ENCODE measurements around the gene TRMT112.

DNA sequence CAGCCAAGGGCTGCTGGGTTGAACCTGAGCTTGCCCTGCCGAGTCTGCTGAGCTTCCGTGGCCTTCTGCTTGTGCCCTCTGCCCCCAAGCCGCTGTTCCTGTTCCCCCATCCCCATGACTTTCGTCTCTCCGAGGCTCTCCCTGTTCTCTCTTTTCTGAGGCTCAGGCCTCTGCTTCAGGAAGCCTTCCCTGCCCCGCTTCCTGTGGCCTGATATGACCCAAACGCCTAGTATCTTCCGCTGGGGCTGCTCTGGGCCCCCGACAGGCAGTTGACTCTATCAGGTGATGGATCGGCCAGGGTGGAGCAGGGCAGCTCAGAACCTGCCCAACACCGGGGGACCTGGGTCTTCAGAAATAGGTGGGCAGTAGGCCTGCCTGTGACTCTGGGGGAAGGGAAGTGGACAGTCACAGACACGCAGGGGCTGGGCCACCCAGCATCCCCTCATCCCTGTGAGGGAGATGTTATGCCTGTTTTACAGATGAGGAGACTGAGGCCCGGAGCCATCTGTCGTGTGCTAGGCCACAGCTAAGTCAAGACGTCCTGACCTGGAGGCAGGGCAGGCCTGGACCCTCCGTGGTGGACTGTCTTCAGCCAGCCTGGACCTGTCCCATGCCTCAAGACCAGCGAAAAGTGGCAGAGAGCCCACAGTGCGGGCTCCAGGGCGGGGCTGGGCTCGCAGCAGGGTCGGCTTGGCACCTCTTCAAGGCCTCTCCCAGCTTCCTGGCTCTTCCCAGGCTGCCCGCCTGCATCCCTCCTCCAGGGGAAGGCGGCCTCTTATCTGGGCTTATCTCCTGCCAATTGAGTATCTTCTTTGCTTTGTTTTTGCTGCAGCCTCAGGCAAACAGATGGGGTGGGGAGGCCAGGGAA lies 49.1 kb downstream of the TRMT112 start:
- TF ChIP-seq, protein P1, sequence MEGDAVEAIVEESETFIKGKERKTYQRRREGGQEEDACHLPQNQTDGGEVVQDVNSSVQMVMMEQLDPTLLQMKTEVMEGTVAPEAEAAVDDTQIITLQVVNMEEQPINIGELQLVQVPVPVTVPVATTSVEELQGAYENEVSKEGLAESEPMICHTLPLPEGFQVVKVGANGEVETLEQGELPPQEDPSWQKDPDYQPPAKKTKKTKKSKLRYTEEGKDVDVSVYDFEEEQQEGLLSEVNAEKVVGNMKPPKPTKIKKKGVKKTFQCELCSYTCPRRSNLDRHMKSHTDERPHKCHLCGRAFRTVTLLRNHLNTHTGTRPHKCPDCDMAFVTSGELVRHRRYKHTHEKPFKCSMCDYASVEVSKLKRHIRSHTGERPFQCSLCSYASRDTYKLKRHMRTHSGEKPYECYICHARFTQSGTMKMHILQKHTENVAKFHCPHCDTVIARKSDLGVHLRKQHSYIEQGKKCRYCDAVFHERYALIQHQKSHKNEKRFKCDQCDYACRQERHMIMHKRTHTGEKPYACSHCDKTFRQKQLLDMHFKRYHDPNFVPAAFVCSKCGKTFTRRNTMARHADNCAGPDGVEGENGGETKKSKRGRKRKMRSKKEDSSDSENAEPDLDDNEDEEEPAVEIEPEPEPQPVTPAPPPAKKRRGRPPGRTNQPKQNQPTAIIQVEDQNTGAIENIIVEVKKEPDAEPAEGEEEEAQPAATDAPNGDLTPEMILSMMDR (IDR thresholded peaks at IDR 0.05; ENCODE audit: low read length), result no peak
- TF ChIP-seq EZH2 (IDR thresholded peaks at IDR 0.05; ENCODE audit: borderline replicate concordance, low read length), result no peak
